Erythroblast (primary cell): Measurements from ENCODE around the gene TCF4.

Experiments
- DNase-seq, 2 experiments: peaks; one replicate each; lab custom pipeline; 2025; lab: John Stamatoyannopoulos, UW
- GATA1 ChIP-seq: IDR thresholded peaks from 2 replicates; pipeline ENCODE4 v1.6.1; 2011; ENCODE audit warnings: low read depth, mild to moderate bottlenecking, control low read depth, low read length, moderate library complexity
- POLR2A ChIP-seq: IDR thresholded peaks from 2 replicates; pipeline ENCODE4 v1.6.1; 2011; ENCODE audit warnings: mild to moderate bottlenecking, low read length

Gene TCF4

GRCh38 chr18:55455938-55456337, 132.1 kb downstream of the TCF4 start:
- TF ChIP-seq POLR2A: no peak
- no peak for TF ChIP-seq GATA1
- no peak for DNase-seq

- TF ChIP-seq GATA1 (no peak), POLR2A (no peak)
- DNase-seq: no peak
Observed at GRCh38 chr18:55453186-55453585, 134.8 kb downstream of the TCF4 start.

- TF ChIP-seq POLR2A (no peak), GATA1 (no peak)
- peak; percentile 50 to 66 for DNase-seq
Observed at GRCh38 chr18:55452123-55452611, 135.8 kb downstream of the TCF4 start.

- no peak for DNase-seq
- TF ChIP-seq POLR2A (no peak), GATA1 (no peak)
Observed at GRCh38 chr18:55449412-55450140, 138.4 kb downstream of the TCF4 start.

- DNase-seq: no peak
Observed at GRCh38 chr18:55448420-55448819, 139.6 kb downstream of the TCF4 start.

GRCh38 chr18:55447672-55448018, 140.3 kb downstream of the TCF4 start:
- DNase-seq: no peak
- TF ChIP-seq GATA1 (no peak), POLR2A (no peak)

More at GRCh38 chr18:55448420-55448819, 139.6 kb downstream of the TCF4 start:
- TF ChIP-seq POLR2A: no peak
- TF ChIP-seq GATA1: no peak

GRCh38 chr18:55446996-55447671, 140.9 kb downstream of the TCF4 start:
- no peak for TF ChIP-seq GATA1
- no peak for TF ChIP-seq POLR2A
- DNase-seq: no peak

- no peak for DNase-seq
Observed at GRCh38 chr18:55444536-55444935, 143.5 kb downstream of the TCF4 start.

GRCh38 chr18:55443776-55444175, 144.2 kb downstream of the TCF4 start:
- DNase-seq: no peak
- TF ChIP-seq POLR2A: no peak
- TF ChIP-seq GATA1: no peak

More at GRCh38 chr18:55444536-55444935, 143.5 kb downstream of the TCF4 start:
- TF ChIP-seq POLR2A: no peak

GRCh38 chr18:55442561-55442960, 145.4 kb downstream of the TCF4 start:
- TF ChIP-seq POLR2A: no peak
- TF ChIP-seq GATA1: no peak
- DNase-seq: no peak

- TF ChIP-seq GATA1: no peak
- no peak for TF ChIP-seq POLR2A
Observed at GRCh38 chr18:55440988-55441387, 147.0 kb downstream of the TCF4 start.

GRCh38 chr18:55439056-55439455, 148.9 kb downstream of the TCF4 start:
- DNase-seq: no peak
- TF ChIP-seq GATA1 (no peak), POLR2A (no peak)

More at GRCh38 chr18:55440988-55441387, 147.0 kb downstream of the TCF4 start:
- no peak for DNase-seq

- TF ChIP-seq GATA1 (no peak), POLR2A (no peak)
- DNase-seq: peak in 1 of 2 experiments; percentile 39
Observed at GRCh38 chr18:55435592-55435991, 152.4 kb downstream of the TCF4 start.

- DNase-seq: peak in 1 of 2 experiments; percentile 43
- no peak for TF ChIP-seq POLR2A
- TF ChIP-seq GATA1: no peak
Observed at GRCh38 chr18:55433648-55434047, 154.3 kb downstream of the TCF4 start.
